HS-27A (cell line): ENCODE data around the gene TBC1D4.
"Not testable (repeated sequence)": the region's sequence is repeated elsewhere in the genome, so short reads cannot be mapped to it uniquely, and the experiment has no call there.

Experiments
- DNase-seq: peaks from one replicate; pipeline ENCODE4 v3.0.0-alpha.2; 2012; ENCODE audit warnings: low read depth, missing footprints

The TBC1D4 gene

DNA sequence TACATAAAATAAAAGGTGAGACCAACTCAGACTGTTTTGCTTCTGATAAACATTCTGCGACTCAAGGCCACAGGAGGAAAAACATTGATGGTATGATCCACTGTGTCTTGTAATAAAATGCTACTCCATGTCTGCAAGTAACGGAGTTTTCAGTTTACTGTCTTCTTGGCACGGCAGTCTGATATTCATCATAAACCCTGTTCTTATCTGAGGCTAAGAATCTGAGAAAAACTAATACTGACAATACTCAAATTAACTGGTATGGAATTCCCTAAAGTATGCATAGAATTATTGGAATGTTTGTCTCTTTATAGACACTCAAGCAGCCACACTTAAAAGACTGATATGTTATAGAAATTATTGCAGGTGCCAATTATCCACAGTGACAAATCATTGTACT lies 125.5 kb downstream of the TBC1D4 start:
- DNase-seq = no peak

DNA sequence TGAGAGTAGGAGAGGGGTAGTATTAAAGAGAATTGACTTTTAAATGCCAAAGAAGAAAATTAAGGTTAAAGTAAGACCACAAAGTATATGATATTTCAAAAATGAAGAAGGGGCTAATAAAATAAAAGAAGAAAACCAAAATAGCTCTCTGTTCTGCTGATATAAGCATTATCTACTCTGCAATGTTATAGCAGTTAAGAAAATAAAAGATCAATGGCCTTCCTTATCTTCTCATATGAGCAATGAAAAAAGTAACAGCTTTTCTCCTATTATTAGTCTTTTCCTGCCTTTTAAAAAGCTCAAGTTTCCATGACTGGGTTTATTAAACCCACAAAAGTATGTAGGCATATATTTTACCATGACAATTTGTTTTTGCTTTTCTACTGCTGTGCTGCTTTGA lies 126.4 kb downstream of the TBC1D4 start:
- DNase-seq = no peak

GRCh38 chr13:75353781-75354193 lies 128.2 kb downstream of the TBC1D4 start:
- no peak for DNase-seq

DNA sequence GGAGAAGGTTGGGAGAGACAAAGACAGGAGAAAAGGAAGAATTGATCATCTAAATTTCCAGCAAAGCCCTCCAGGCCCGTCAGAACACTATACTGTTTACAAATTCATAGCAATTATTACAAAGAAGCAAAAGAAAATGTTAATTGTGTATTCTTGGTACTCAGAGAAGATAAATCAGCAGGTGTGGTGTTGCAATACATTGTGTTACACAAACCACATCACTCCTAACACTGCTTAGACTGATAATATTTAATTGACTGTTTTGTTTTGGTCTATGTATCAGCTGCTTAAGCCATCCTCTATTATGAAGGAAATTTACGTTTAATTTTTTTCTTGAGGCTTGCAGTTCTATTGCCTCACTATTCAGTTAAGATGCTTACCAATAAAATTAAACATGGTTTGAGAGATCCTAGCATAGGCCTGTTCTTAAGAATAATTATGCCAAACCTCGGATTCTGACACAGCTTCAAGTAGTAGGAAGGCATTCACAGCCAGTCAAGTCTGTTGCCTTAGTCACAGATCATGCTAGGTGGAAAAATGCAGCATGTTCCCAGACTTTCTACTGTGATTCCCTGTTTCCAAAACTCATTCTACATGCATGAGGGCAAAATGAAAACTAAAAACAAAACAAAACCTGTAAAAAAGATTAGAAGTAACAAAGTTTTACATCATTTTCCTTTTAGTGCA lies 129.2 kb downstream of the TBC1D4 start:
- no peak for DNase-seq

DNA sequence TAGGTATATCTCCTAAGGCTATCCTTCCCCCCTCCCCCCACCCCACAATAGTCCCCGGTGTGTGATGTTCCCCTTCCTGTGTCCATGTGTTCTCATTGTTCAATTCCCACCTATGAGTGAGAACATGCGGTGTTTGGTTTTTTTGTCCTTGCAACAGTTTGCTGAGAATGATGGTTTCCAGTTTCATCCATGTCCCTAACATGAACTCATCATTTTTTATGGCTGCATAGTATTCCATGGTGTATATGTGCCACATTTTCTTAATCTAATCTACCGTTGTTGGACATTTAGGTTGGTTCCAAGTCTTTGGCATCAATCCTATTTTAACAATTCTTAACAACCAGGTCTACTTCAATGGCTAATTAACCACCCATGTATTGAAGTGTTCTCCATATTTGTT lies 130.4 kb downstream of the TBC1D4 start:
- not testable (repeated sequence) for DNase-seq

DNA sequence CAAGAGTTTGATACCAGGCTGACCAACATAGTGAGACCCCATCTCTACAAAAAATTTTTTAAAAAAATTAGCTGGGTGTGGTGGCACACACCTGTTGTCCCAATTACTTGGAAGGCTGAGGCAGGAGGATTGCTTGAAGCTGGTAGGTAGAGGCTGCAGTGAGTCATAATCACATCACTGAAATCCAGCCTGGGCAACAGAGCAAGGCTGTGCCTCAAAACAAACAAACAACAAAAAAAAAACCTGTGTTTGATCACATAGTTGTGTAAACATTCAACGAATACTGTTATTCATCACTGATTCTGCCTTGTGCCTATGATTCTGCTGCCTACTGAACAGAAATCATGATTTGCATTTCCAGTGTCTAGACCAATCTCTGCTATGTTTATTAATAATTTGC lies 134.0 kb downstream of the TBC1D4 start:
- no peak for DNase-seq

DNA sequence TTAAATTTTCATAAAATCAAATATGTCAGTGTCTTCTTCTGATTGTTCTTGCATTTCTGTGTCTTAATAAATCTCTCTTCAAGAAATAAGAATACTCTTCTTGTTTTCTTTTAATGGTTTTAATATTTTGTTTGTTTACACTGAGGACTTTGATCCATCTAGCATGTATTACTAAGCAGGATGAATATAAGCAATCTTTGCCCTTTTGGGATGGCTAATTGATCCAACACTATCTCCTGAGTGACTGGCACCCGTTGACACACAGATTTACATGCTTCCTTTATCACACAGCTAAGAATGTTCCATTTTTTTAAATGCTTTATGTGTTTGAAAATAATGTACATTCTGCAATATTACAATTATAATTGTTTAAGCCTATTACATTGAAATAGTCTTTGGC lies 134.5 kb downstream of the TBC1D4 start:
- DNase-seq = no peak

GRCh38 chr13:75345193-75345592 lies 136.8 kb downstream of the TBC1D4 start:
- DNase-seq = no peak

DNA sequence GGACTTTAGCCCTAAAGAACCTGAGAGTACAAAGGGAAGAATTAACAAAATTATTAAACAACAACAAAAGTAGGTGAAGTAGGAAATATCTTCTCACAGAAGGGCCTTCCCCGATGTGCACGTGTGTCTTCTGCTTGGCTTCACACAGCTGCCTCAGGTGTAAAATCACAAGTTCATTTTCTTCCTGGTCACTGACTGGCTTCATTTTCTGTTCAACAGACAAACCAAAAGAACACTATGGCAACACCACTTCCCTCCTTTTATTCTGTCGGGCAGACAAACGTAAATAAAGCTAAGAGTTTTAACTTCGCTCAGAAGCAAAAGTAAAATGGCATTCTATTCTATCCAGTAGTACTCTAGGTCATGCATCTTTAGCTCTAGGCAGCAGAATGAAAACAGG lies 140.9 kb downstream of the TBC1D4 start:
- DNase-seq = no peak

- DNase-seq = no peak
Measured at GRCh38 chr13:75339635-75340374, 142.2 kb downstream of the TBC1D4 start.

GRCh38 chr13:75334634-75335447 lies 147.1 kb downstream of the TBC1D4 start:
- no peak for DNase-seq

GRCh38 chr13:75333103-75333502 lies 148.9 kb downstream of the TBC1D4 start:
- no peak for DNase-seq

DNA sequence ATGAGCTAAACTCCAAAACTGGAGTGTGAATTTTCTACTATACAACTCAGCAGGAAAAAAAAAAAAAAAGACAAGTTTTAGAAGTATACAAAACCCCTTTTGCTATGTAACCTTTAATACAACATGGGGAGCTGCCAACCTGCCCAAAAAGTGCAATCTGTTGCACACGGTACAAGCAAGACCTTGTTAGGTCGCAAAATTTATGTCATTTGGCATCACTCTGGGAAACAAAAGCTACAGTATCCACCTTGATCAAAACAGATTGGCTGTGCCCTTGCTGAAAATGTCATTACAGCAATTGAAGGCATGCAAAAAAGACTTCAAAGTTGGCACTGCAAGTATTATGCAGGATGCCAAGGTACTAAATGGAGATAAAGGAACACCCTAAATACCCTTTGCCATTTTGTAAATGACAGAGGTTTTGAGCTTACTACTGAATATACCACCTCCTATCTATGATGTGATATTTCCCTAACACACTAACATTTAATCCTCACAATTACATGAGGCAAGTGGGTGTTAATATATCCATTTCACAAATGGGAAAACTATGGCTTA lies 150.1 kb downstream of the TBC1D4 start:
- no peak for DNase-seq

GRCh38 chr13:75330770-75331169 lies 151.2 kb downstream of the TBC1D4 start:
- DNase-seq = no peak

DNA sequence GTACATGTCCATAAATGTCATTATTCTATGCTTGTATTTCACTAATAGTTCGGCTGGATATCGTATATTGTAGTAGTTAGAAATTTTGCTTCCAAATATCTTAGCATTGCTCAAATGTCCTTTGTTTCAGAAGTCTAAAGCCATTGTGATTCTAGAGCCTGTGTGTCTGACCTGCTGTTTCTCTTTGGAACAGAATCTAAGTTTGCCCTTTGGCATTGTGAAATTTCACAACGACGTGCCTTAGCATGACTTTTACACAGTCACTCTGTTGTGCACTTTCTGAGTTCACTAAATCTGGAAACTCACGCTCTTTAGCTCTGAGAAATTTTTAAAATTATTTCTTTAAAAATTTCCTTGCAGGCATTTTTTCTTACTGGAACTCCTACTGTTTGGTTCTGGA lies 152.2 kb downstream of the TBC1D4 start:
- no peak for DNase-seq

- DNase-seq = no peak
Measured at GRCh38 chr13:75329097-75329496, 152.9 kb downstream of the TBC1D4 start.

- DNase-seq = no peak
Measured at GRCh38 chr13:75327135-75327510, 154.8 kb downstream of the TBC1D4 start.

GRCh38 chr13:75326173-75327134 lies 155.5 kb downstream of the TBC1D4 start:
- DNase-seq = no peak

DNA sequence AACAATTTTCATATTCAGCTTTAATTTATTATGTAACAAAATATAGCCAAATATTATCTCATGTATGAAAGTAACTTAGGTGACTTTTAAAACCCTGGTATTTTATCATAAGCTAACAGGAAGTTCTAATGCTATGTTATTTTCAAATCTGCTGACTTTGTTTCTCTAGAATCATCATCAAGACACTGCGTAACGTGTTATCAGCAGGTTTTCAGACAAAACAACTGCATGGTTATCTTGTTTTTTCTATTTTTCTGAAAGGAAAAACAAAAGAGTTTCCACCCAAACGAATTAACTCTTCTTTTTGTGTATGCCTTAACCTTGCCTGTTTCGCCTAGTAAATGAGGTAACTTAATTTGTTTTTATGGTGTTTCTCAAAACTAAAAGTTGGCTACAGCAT lies 156.3 kb downstream of the TBC1D4 start:
- DNase-seq = no peak

- DNase-seq = no peak
Measured at GRCh38 chr13:75324413-75324940, 157.5 kb downstream of the TBC1D4 start.

DNA sequence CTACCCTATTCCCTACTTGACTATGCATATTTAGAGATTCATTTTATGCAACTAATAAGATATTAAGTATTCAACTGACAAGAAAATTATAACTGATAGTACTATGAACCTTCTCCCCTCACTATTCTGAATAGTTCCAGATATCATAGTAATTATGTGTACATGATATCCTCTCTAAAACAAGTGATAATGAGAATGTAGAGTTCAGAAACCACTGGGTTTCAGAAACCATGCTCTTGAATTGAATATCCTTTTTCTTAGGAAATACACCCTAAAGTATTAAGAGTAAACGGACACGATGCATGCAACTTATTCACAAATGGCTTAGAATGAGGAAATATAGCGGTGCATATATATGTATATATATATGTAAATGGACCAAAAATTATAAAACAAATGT lies 160.9 kb downstream of the TBC1D4 start:
- no peak for DNase-seq
